ENCODE data around the gene KRT27. TPM values are rescaled to one million over a fixed set of nuclear protein-coding genes. Genes with fewer than 3 reads are reported as not detected.

The KRT27 gene
- total and polyA plus RNA-seq, 10 of the 15 experiments (the other 5 are each of a cell fraction or from before 2014, with no cell fraction given), result not detected

GRCh38 chr17:40813804-40814203 lies 31.5 kb upstream of the KRT27 start:
- peaks cover 5% of the 10 kb centered on the region for H3K79me2 ChIP-seq (ENCODE audit: control insufficient read depth, insufficient read depth, low read length)
- H3K4me2 ChIP-seq (ENCODE audit: control insufficient read depth, insufficient read depth), result no peak overlapping the region
- SMC1A ChIA-PET (ENCODE audit: uncharacterized antibody, unreplicated experiment), result no interaction called here
- H2AFZ ChIP-seq (ENCODE audit: control insufficient read depth, low read depth, low read length), result no peak overlapping the region
- BruUV-seq (replicated peaks), result no TSS peak
- H3K4me3 ChIP-seq, result no peak overlapping the region
- no peak for FAIRE-seq
- H3K27ac ChIP-seq (ENCODE audit: control insufficient read depth, insufficient read depth), result no peak overlapping the region
- H3K4me1 ChIP-seq (ENCODE audit: control insufficient read depth, insufficient read depth, low read length), result no peaks in the 10 kb centered on the region
- no peaks in the 10 kb centered on the region for H4K20me1 ChIP-seq (ENCODE audit: control insufficient read depth, insufficient read depth)
- no peaks in the 10 kb centered on the region for H3K9me3 ChIP-seq (replicated peaks; ENCODE audit: control insufficient read depth, insufficient read depth, low read length)
- no peak overlapping the region for H3K9ac ChIP-seq (ENCODE audit: control insufficient read depth, insufficient read depth, low read length)
- intact Hi-C loops (cut with micrococcal nuclease; ENCODE audit: unreplicated experiment) (no loop called here), in situ Hi-C loops (cut with MboI) (no loop called here)
- RAD21 ChIA-PET (ENCODE audit: unreplicated experiment), result no interaction called here
- POLR2A ChIA-PET, result no interaction called here
- peaks cover 0 to 7% of the 10 kb centered on the region in 2 experiments; a peak in 2 of 4 replicates for H3K36me3 ChIP-seq (ENCODE audit: control insufficient read depth in 2 of 2, insufficient read depth in 2 of 2, low read length in 1 of 2)
- no peak for TF ChIP-seq YY1 (IDR thresholded peaks at IDR 0.05; ENCODE audit: low read depth, low read length)
- TF ChIP-seq EED (IDR thresholded peaks at IDR 0.05; ENCODE audit: low read depth), result no peak
- no peak for TF ChIP-seq ZNF384 (IDR thresholded peaks at IDR 0.05; ENCODE audit: borderline replicate concordance, low read depth, low read length)
- no peak for TF ChIP-seq RUNX3 (IDR thresholded peaks at IDR 0.05; ENCODE audit: low read length)
- TF ChIP-seq, protein P1, sequence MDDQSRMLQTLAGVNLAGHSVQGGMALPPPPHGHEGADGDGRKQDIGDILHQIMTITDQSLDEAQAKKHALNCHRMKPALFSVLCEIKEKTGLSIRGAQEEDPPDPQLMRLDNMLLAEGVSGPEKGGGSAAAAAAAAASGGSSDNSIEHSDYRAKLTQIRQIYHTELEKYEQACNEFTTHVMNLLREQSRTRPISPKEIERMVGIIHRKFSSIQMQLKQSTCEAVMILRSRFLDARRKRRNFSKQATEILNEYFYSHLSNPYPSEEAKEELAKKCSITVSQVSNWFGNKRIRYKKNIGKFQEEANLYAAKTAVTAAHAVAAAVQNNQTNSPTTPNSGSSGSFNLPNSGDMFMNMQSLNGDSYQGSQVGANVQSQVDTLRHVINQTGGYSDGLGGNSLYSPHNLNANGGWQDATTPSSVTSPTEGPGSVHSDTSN (IDR thresholded peaks at IDR 0.05; ENCODE audit: insufficient replicate concordance, low read depth, low read length), result no peak
- TF ChIP-seq ELK1 (IDR thresholded peaks at IDR 0.05; ENCODE audit: low read depth, low read length), result no peak
- TF ChIP-seq SUPT20H (IDR thresholded peaks at IDR 0.05; ENCODE audit: borderline replicate concordance, control insufficient read depth, low read depth, low read length), result no peak
- TF ChIP-seq ATF7 (IDR thresholded peaks at IDR 0.05; ENCODE audit: low read depth), result no peak
- TF ChIP-seq IKZF1 (conservative IDR thresholded peaks at IDR 0.05), result no peak
- no peak for TF ChIP-seq MTA3 (IDR thresholded peaks at IDR 0.05; ENCODE audit: borderline replicate concordance, low read length)
- no peak for TF ChIP-seq NFYA (IDR thresholded peaks at IDR 0.05; ENCODE audit: borderline replicate concordance, low read depth, low read length)
- TF ChIP-seq, protein P2, sequence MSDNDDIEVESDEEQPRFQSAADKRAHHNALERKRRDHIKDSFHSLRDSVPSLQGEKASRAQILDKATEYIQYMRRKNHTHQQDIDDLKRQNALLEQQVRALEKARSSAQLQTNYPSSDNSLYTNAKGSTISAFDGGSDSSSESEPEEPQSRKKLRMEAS (IDR thresholded peaks at IDR 0.05; ENCODE audit: low read depth, low read length), result no peak
- no peak for TF ChIP-seq ZNF24 (IDR thresholded peaks at IDR 0.05)
- TF ChIP-seq NKRF (conservative IDR thresholded peaks at IDR 0.05), result no peak
- TF ChIP-seq, protein P3, sequence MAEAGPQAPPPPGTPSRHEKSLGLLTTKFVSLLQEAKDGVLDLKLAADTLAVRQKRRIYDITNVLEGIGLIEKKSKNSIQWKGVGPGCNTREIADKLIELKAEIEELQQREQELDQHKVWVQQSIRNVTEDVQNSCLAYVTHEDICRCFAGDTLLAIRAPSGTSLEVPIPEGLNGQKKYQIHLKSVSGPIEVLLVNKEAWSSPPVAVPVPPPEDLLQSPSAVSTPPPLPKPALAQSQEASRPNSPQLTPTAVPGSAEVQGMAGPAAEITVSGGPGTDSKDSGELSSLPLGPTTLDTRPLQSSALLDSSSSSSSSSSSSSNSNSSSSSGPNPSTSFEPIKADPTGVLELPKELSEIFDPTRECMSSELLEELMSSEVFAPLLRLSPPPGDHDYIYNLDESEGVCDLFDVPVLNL (IDR thresholded peaks at IDR 0.05; ENCODE audit: low read depth, low read length), result no peak
- no peak for TF ChIP-seq POLR2AphosphoS5 (IDR thresholded peaks at IDR 0.05; ENCODE audit: low read length)
- TF ChIP-seq, protein P4, sequence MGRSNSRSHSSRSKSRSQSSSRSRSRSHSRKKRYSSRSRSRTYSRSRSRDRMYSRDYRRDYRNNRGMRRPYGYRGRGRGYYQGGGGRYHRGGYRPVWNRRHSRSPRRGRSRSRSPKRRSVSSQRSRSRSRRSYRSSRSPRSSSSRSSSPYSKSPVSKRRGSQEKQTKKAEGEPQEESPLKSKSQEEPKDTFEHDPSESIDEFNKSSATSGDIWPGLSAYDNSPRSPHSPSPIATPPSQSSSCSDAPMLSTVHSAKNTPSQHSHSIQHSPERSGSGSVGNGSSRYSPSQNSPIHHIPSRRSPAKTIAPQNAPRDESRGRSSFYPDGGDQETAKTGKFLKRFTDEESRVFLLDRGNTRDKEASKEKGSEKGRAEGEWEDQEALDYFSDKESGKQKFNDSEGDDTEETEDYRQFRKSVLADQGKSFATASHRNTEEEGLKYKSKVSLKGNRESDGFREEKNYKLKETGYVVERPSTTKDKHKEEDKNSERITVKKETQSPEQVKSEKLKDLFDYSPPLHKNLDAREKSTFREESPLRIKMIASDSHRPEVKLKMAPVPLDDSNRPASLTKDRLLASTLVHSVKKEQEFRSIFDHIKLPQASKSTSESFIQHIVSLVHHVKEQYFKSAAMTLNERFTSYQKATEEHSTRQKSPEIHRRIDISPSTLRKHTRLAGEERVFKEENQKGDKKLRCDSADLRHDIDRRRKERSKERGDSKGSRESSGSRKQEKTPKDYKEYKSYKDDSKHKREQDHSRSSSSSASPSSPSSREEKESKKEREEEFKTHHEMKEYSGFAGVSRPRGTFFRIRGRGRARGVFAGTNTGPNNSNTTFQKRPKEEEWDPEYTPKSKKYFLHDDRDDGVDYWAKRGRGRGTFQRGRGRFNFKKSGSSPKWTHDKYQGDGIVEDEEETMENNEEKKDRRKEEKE (IDR thresholded peaks at IDR 0.05), result no peak
- WGBS (ENCODE audit: insufficient coverage, insufficient replicate concordance, low lambda C conversion rate, missing lambda C conversion rate), result 10% methylated on average over 4 of the region's 4 CpGs
- CTCF ChIA-PET, result no interaction called here
- no peak for ATAC-seq
- no peak for DNase-seq (ENCODE audit: low read depth, low spot score)
- H3K27me3 ChIP-seq (replicated peaks in 1 of 2; ENCODE audit: control insufficient read depth in 2 of 2, insufficient read depth in 2 of 2, low read length in 1 of 2), result peaks cover 0 to 3% of the 10 kb centered on the region in 2 experiments; a peak in 1 of 4 replicates

Measured in GM12878 (cell line).